ENCODE measurements around the gene MYB.
A peak's percentile ranks its signal among the peaks of the same experiment; 100 is the strongest.

Gene MYB

DNA sequence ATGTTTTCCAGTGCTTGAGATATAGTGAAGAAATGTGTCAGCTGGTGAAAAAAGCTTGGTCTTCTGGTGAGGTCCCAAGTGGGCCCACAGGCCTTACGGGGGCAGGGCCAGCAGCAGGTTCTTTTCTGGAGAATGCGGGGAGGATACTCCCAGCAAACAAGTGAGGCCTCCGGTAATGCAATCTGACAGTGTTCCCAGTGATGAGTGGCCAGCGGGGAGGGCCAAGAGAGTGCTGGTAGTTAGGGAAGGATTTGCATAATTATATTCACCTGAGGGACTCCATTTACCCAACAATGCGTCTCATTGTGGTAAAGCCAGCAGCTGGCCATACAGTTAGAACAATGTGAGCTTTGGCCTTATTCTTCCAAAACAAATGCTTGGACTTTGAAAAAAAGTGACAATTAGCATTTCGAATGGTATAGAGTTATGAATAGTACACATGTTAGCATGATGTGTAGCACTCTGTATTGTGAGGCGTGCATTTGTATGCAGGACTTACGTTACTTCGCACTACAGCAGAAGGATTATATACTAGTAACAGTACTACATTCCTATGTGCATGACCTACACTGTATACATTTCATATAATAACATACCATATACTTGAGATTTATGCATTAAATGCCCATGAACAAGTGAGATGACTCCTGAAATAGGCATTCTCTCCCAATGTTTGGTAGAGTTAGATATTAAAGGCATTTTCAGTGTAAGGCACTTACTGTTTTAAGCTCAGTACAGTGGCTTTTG lies 69.8 kb downstream of the MYB start:
- WGBS, 2 experiments (ENCODE audit: insufficient coverage in 2 of 2): 68 to 81% methylated on average over 2 to 6 of the region's 9 CpGs
- Histone ChIP-seq H3K4me3 (ENCODE audit: extremely low read depth, insufficient read depth, low read length, poor library complexity, severe bottlenecking) (no peak overlapping the region), H3K27ac (ENCODE audit: low read depth, low read length, severe bottlenecking) (peak overlapping the region; percentile 88), H3K4me1 (ENCODE audit: control insufficient read depth, insufficient read depth, low read length, poor library complexity, severe bottlenecking) (peaks cover 42% of the 10 kb centered on the region), H3K36me3 (ENCODE audit: control insufficient read depth, insufficient read depth, low read length) (no peaks in the 10 kb centered on the region), H3K9me3 (ENCODE audit: control insufficient read depth, low read length) (no peaks in the 10 kb centered on the region)

DNA sequence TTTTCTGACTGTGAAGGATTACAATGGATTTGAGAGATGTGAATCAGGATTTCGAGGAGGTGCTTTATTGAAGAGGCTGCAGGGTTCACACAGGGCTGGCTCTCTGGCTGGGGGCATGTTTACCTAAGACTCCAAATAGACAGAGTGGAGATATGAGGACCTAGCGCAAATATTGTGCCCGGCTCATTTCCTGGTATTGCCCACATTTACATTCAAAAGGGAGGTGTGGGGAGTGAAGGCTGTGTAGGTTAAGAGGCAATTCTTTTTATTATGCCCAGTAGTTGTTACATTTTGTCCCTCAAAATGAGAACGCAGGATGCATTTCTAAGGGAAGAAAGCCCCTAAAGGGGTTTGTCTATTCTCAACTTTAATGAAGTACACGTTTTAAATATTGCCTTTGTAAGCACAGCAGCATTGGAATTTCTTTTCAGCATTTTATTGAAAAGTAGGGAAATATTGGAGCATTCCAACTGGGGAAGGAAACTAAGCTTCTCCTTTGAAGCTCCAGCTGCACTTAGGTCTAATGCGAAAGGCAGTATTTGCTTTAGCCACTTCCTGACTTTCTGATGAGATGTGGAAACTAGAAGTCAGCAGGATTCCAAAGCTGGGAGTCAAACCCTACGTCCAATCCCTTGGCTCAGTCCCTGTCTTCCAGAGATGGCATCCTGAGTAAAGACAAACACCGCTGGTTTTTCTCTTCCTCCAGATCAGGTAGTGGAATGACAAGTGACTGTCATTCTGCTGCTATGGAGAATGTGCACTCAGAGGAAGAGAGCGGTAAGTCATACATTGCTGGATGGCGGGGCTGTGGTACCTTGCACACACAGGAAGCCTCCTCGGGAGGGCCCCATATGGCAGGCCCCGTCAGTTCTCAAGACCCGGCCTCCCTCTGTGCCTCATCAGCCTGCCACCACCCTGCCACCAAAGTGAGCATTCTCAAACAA lies 70.7 kb downstream of the MYB start:
- peak overlapping the region; percentile 88 for H3K27ac ChIP-seq (ENCODE audit: low read depth, low read length, severe bottlenecking)
- H3K36me3 ChIP-seq (ENCODE audit: control insufficient read depth, insufficient read depth, low read length): no peaks in the 10 kb centered on the region
- WGBS, 2 experiments (ENCODE audit: insufficient coverage in 2 of 2): 63 to 83% methylated on average over 5 to 12 of the region's 13 CpGs
- H3K4me3 ChIP-seq (ENCODE audit: extremely low read depth, insufficient read depth, low read length, poor library complexity, severe bottlenecking): no peak overlapping the region
- peaks cover 42% of the 10 kb centered on the region for H3K4me1 ChIP-seq (ENCODE audit: control insufficient read depth, insufficient read depth, low read length, poor library complexity, severe bottlenecking)
- no peaks in the 10 kb centered on the region for H3K9me3 ChIP-seq (ENCODE audit: control insufficient read depth, low read length)

GRCh38 chr6:135254471-135254870 lies 73.4 kb downstream of the MYB start:
- no peak overlapping the region for H3K27ac ChIP-seq (ENCODE audit: low read depth, low read length, severe bottlenecking)
- H3K4me3 ChIP-seq (ENCODE audit: extremely low read depth, insufficient read depth, low read length, poor library complexity, severe bottlenecking): no peak overlapping the region
- WGBS, 2 experiments (ENCODE audit: insufficient coverage in 2 of 2): no CpG with 5 or more reads among the region's 1 CpG
- peaks cover 37% of the 10 kb centered on the region for H3K4me1 ChIP-seq (ENCODE audit: control insufficient read depth, insufficient read depth, low read length, poor library complexity, severe bottlenecking)
- no peaks in the 10 kb centered on the region for H3K9me3 ChIP-seq (ENCODE audit: control insufficient read depth, low read length)
- H3K36me3 ChIP-seq (ENCODE audit: control insufficient read depth, insufficient read depth, low read length): no peaks in the 10 kb centered on the region

GRCh38 chr6:135256866-135257265 lies 75.8 kb downstream of the MYB start:
- Histone ChIP-seq H3K27ac (ENCODE audit: low read depth, low read length, severe bottlenecking) (no peak overlapping the region), H3K4me3 (ENCODE audit: extremely low read depth, insufficient read depth, low read length, poor library complexity, severe bottlenecking) (no peak overlapping the region), H3K4me1 (ENCODE audit: control insufficient read depth, insufficient read depth, low read length, poor library complexity, severe bottlenecking) (peaks cover 14% of the 10 kb centered on the region), H3K36me3 (ENCODE audit: control insufficient read depth, insufficient read depth, low read length) (no peaks in the 10 kb centered on the region), H3K9me3 (ENCODE audit: control insufficient read depth, low read length) (no peaks in the 10 kb centered on the region)
- 75% methylated on average over 3 of the region's 4 CpGs; no CpG with 5 or more reads in 1 of the 2 experiments for WGBS, 2 experiments (ENCODE audit: insufficient coverage in 2 of 2)

GRCh38 chr6:135257631-135258405 lies 76.7 kb downstream of the MYB start:
- no peaks in the 10 kb centered on the region for H3K9me3 ChIP-seq (ENCODE audit: control insufficient read depth, low read length)
- WGBS, 2 experiments (ENCODE audit: insufficient coverage in 2 of 2): 80 to 100% methylated on average over 1 of the region's 2 CpGs
- H3K4me3 ChIP-seq (ENCODE audit: extremely low read depth, insufficient read depth, low read length, poor library complexity, severe bottlenecking): no peak overlapping the region
- H3K36me3 ChIP-seq (ENCODE audit: control insufficient read depth, insufficient read depth, low read length): no peaks in the 10 kb centered on the region
- H3K4me1 ChIP-seq (ENCODE audit: control insufficient read depth, insufficient read depth, low read length, poor library complexity, severe bottlenecking): peaks cover 12% of the 10 kb centered on the region
- H3K27ac ChIP-seq (ENCODE audit: low read depth, low read length, severe bottlenecking): no peak overlapping the region

DNA sequence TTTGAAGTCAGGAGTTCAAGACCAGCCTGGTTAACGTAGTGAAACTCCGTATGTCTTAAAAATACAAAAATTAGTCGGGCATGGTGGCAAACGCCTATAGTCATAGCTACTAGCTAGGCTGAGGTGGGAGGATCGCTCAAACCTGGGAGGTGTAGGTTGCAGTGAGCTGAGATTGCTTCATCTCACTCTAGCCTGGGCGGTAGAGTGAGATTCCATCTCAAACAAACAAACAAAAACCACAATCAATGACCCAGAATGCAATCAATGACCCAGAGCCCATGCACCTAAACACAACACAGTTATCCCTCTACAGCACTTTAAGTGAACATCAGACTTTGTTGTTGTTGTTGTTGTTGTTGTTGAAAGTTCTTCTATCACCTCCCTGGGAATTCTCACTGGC lies 77.9 kb downstream of the MYB start:
- peaks cover 6% of the 10 kb centered on the region for H3K4me1 ChIP-seq (ENCODE audit: control insufficient read depth, insufficient read depth, low read length, poor library complexity, severe bottlenecking)

DNA sequence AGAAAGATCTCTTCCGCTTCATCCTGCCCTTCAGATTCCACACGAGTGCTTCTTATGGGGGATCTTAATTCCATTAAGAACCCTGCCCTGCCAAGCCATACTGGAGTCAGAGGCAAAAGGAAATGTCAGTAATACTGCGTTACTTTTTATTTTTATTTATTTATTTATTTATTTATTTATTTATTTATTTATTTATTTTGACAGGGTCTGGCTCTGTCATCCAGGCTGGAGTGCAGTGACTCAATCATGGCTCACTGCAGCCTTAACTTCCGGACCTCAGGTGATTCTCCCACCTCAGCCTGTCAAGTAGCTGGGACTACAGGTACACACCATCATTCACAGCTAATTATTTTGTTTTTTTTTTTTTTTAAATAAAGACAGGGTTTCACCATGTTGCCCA lies 79.5 kb downstream of the MYB start:
- Histone ChIP-seq H3K27ac (ENCODE audit: low read depth, low read length, severe bottlenecking) (no peak overlapping the region), H3K4me3 (ENCODE audit: extremely low read depth, insufficient read depth, low read length, poor library complexity, severe bottlenecking) (no peak overlapping the region), H3K36me3 (ENCODE audit: control insufficient read depth, insufficient read depth, low read length) (no peaks in the 10 kb centered on the region), H3K4me1 (ENCODE audit: control insufficient read depth, insufficient read depth, low read length, poor library complexity, severe bottlenecking) (peaks cover 6% of the 10 kb centered on the region), H3K9me3 (ENCODE audit: control insufficient read depth, low read length) (no peaks in the 10 kb centered on the region)
- WGBS, 2 experiments (ENCODE audit: insufficient coverage in 2 of 2): 89 to 90% methylated on average over 3 of the region's 4 CpGs

More for the DNA sequence above, 77.9 kb downstream of the MYB start:
- H3K4me3 ChIP-seq (ENCODE audit: extremely low read depth, insufficient read depth, low read length, poor library complexity, severe bottlenecking): no peak overlapping the region
- WGBS, 2 experiments (ENCODE audit: insufficient coverage in 2 of 2): 82 to 89% methylated on average over 4 to 5 of the region's 6 CpGs
- H3K9me3 ChIP-seq (ENCODE audit: control insufficient read depth, low read length): no peaks in the 10 kb centered on the region
- no peak overlapping the region for H3K27ac ChIP-seq (ENCODE audit: low read depth, low read length, severe bottlenecking)
- H3K36me3 ChIP-seq (ENCODE audit: control insufficient read depth, insufficient read depth, low read length): no peaks in the 10 kb centered on the region

GRCh38 chr6:135261872-135262725 lies 81.0 kb downstream of the MYB start:
- Histone ChIP-seq H3K4me1 (ENCODE audit: control insufficient read depth, insufficient read depth, low read length, poor library complexity, severe bottlenecking) (peaks cover 6% of the 10 kb centered on the region), H3K36me3 (ENCODE audit: control insufficient read depth, insufficient read depth, low read length) (no peaks in the 10 kb centered on the region), H3K27ac (ENCODE audit: low read depth, low read length, severe bottlenecking) (peak overlapping the region; percentile 41), H3K4me3 (ENCODE audit: extremely low read depth, insufficient read depth, low read length, poor library complexity, severe bottlenecking) (no peak overlapping the region), H3K9me3 (ENCODE audit: control insufficient read depth, low read length) (no peaks in the 10 kb centered on the region)
- WGBS, 2 experiments (ENCODE audit: insufficient coverage in 2 of 2): 93 to 95% methylated on average over 11 to 13 of the region's 15 CpGs

DNA sequence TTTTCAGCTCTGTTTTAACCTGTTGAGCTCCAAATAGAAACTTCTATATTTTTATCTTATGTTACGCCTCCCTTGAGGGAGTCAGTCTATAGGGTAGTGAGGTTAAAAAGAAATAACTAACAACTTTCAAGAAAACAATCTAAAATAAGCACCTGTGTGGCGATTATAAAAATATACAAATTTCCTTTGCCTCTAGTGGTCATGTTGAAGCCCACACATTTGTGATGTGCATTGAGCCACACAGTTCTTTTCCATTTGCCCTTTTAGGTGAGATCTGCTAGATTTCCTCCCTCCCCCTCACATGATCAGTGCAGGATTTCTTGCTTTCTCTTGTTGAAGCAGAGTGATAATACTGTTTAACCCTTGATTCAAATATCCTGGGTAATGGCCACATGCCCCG lies 84.2 kb downstream of the MYB start:
- Histone ChIP-seq H3K4me1 (ENCODE audit: control insufficient read depth, insufficient read depth, low read length, poor library complexity, severe bottlenecking) (peaks cover 6% of the 10 kb centered on the region), H3K36me3 (ENCODE audit: control insufficient read depth, insufficient read depth, low read length) (no peaks in the 10 kb centered on the region), H3K27ac (ENCODE audit: low read depth, low read length, severe bottlenecking) (no peak overlapping the region), H3K9me3 (ENCODE audit: control insufficient read depth, low read length) (no peaks in the 10 kb centered on the region), H3K4me3 (ENCODE audit: extremely low read depth, insufficient read depth, low read length, poor library complexity, severe bottlenecking) (no peak overlapping the region)
- WGBS, 2 experiments (ENCODE audit: insufficient coverage in 2 of 2): 93 to 94% methylated on average over 2 of the region's 3 CpGs

DNA sequence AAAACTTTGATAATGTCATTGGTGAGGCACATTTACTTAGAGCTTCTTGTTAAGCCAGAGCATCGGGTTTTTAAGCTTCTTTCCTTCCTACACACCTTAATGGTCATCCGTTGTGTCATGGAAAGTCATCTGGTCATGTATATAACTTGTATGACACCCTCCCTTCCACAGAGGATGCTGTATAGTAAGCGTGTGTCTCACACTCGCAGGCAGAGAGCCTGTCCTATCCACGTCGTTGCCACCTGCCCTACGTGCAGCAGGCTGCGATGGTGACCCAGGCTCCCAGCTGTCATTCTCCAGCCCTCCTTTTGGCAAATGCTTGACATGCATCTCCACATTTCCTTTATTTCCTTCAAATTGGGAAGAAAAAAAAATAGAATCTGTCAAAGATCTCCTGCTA lies 85.6 kb downstream of the MYB start:
- 90 to 91% methylated on average over 6 to 8 of the region's 8 CpGs for WGBS, 2 experiments (ENCODE audit: insufficient coverage in 2 of 2)
- Histone ChIP-seq H3K27ac (ENCODE audit: low read depth, low read length, severe bottlenecking) (no peak overlapping the region), H3K4me1 (ENCODE audit: control insufficient read depth, insufficient read depth, low read length, poor library complexity, severe bottlenecking) (peaks cover 6% of the 10 kb centered on the region), H3K4me3 (ENCODE audit: extremely low read depth, insufficient read depth, low read length, poor library complexity, severe bottlenecking) (no peak overlapping the region), H3K36me3 (ENCODE audit: control insufficient read depth, insufficient read depth, low read length) (no peaks in the 10 kb centered on the region), H3K9me3 (ENCODE audit: control insufficient read depth, low read length) (no peaks in the 10 kb centered on the region)
